C4-2B (cell line): ENCODE measurements around the gene C2CD3.

Experiments used
- ZFX ChIP-seq: fragments of 450-650 bp; IDR thresholded peaks from 2 replicates; pipeline ENCODE4 v1.6.1; 2017
- TF ChIP-seq, protein P1 (sequence below): fragments of 450-650 bp; conservative IDR thresholded peaks from 2 replicates; pipeline ENCODE4 v1.5.1; 2017; ENCODE audit warnings: mild to moderate bottlenecking

DNA sequence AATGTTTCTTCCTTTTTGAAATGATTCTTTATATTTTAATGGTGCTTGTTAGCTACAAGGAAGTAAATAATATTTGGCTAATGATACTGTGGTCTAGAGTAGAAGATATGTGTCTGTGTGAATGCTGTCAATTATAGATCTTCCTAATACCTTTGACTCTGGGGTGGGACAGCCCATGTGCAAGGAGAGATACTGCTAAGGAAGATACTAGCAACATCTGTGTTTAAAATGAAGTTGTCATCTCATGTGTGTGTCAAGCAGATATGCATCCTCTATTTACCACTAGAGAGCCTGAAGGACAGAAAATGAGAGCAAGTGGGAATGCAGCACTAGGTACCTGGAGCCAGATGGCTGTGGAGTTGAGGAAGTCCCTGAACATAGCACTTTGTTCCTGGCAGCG is 34.4 kb upstream of the C2CD3 start:
- TF ChIP-seq, protein P1, sequence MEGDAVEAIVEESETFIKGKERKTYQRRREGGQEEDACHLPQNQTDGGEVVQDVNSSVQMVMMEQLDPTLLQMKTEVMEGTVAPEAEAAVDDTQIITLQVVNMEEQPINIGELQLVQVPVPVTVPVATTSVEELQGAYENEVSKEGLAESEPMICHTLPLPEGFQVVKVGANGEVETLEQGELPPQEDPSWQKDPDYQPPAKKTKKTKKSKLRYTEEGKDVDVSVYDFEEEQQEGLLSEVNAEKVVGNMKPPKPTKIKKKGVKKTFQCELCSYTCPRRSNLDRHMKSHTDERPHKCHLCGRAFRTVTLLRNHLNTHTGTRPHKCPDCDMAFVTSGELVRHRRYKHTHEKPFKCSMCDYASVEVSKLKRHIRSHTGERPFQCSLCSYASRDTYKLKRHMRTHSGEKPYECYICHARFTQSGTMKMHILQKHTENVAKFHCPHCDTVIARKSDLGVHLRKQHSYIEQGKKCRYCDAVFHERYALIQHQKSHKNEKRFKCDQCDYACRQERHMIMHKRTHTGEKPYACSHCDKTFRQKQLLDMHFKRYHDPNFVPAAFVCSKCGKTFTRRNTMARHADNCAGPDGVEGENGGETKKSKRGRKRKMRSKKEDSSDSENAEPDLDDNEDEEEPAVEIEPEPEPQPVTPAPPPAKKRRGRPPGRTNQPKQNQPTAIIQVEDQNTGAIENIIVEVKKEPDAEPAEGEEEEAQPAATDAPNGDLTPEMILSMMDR = no peak
- TF ChIP-seq ZFX = no peak
